ENCODE results near the gene CLNK. TPM values are rescaled to one million over a fixed set of nuclear protein-coding genes. Genes with fewer than 3 reads are reported as not detected.

Gene CLNK
- total RNA-seq, 2 donors from 2014 or later, result not detected

DNA sequence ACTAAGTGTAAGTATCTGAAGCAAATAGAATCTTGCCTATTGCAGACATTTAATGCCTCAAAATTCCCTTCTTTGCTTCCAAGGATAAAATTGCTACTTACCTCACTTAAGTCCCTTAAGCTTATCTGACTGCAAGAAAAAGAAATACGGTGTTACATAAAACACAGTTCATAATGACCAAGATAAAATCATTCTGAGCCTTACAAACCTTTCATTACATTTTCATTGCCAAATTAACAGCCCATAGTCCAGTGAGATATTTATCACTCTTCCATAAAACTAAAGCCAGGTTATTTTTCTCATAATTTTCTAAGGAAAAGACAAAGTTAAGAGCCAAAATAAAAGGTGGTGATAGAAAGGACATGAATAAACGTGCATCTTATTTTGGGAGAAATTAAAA lies 152.4 kb downstream of the CLNK start:
- no peak overlapping the region for H3K27ac Mint-ChIP-seq

DNA sequence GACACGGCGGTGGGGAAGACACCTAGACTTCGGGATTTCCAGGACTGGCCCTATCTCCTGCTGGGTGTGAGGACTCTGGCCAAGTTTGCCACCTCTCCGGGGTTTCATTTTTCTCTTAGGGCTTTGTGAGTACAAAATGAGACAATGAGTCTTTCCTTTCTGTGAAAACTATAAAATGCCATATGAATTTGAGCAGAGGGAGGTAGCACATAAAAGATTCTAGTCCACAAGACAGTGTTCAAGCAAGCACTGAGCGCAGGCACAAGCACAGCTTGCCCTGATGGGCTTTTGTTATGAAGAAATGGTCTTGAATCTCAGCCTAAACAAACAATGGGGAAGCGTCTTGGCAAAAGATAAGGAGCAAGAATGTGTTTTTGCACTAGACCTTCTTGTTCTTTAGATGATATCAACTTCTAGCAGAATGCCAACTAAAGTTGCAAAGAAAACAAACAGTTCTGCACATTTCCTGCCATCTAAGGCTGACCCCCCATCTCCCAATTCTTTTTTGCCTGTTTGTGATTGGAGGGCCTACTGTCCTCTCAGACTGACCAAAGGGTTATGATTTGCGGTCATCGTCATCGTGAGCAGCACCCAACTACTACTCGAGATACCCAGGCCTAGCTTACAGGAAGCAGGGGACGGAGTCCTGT lies 154.3 kb downstream of the CLNK start:
- peaks cover 8% of the 10 kb centered on the region for H3K4me1 ChIP-seq (ENCODE audit: control insufficient read depth, insufficient read depth, low read length)
- no peaks in the 10 kb centered on the region for H3K27me3 Mint-ChIP-seq (ENCODE audit: insufficient read depth)
- no peak overlapping the region for H3K4me3 Mint-ChIP-seq
- no peaks in the 10 kb centered on the region for H3K9me3 ChIP-seq (ENCODE audit: control insufficient read depth, low read length)
- WGBS, 2 experiments (ENCODE audit: insufficient coverage in 1 of 2, insufficient read length in 1 of 2), result 83 to 91% methylated on average over 7 to 11 of the region's 11 CpGs
- H3K36me3 ChIP-seq (ENCODE audit: control insufficient read depth, insufficient read depth, low read length), result no peaks in the 10 kb centered on the region
- H3K4me3 ChIP-seq (ENCODE audit: low read length), result no peak overlapping the region
- no peak for TF ChIP-seq CTCF (conservative IDR thresholded peaks at IDR 0.05)
- H3K9me3 Mint-ChIP-seq, result no peaks in the 10 kb centered on the region
- H3K27ac Mint-ChIP-seq, result no peak overlapping the region
- no peaks in the 10 kb centered on the region for H3K27me3 ChIP-seq (ENCODE audit: control insufficient read depth, insufficient read depth, low read length, poor library complexity, severe bottlenecking)
- no peak overlapping the region for H3K9ac ChIP-seq (ENCODE audit: extremely low read depth, low read length, poor library complexity, severe bottlenecking)
- DNase-seq, result no peak
- no peaks in the 10 kb centered on the region for H3K36me3 Mint-ChIP-seq (ENCODE audit: low read depth)
- peaks cover 27% of the 10 kb centered on the region for H3K4me1 Mint-ChIP-seq
- no peak overlapping the region for H3K27ac ChIP-seq (ENCODE audit: low read depth, low read length)

More for the DNA sequence above, 152.4 kb downstream of the CLNK start:
- Mint-ChIP-seq H3K4me3 (no peak overlapping the region), H3K36me3 (ENCODE audit: low read depth) (no peaks in the 10 kb centered on the region), H3K4me1 (peaks cover 29% of the 10 kb centered on the region), H3K27me3 (ENCODE audit: insufficient read depth) (no peaks in the 10 kb centered on the region), H3K9me3 (no peaks in the 10 kb centered on the region)
- H3K9ac ChIP-seq (ENCODE audit: extremely low read depth, low read length, poor library complexity, severe bottlenecking), result no peak overlapping the region
- no peak overlapping the region for H3K4me3 ChIP-seq (ENCODE audit: low read length)
- H3K27ac ChIP-seq (ENCODE audit: low read depth, low read length), result no peak overlapping the region
- TF ChIP-seq CTCF (conservative IDR thresholded peaks at IDR 0.05), result no peak
- no peaks in the 10 kb centered on the region for H3K27me3 ChIP-seq (ENCODE audit: control insufficient read depth, insufficient read depth, low read length, poor library complexity, severe bottlenecking)
- H3K9me3 ChIP-seq (ENCODE audit: control insufficient read depth, low read length), result no peaks in the 10 kb centered on the region
- peaks cover 8% of the 10 kb centered on the region for H3K4me1 ChIP-seq (ENCODE audit: control insufficient read depth, insufficient read depth, low read length)
- no peak for DNase-seq
- WGBS, 2 experiments (ENCODE audit: insufficient coverage in 1 of 2, insufficient read length in 1 of 2), result 90 to 93% methylated on average over 2 of the region's 2 CpGs
- H3K36me3 ChIP-seq (ENCODE audit: control insufficient read depth, insufficient read depth, low read length), result no peaks in the 10 kb centered on the region

DNA sequence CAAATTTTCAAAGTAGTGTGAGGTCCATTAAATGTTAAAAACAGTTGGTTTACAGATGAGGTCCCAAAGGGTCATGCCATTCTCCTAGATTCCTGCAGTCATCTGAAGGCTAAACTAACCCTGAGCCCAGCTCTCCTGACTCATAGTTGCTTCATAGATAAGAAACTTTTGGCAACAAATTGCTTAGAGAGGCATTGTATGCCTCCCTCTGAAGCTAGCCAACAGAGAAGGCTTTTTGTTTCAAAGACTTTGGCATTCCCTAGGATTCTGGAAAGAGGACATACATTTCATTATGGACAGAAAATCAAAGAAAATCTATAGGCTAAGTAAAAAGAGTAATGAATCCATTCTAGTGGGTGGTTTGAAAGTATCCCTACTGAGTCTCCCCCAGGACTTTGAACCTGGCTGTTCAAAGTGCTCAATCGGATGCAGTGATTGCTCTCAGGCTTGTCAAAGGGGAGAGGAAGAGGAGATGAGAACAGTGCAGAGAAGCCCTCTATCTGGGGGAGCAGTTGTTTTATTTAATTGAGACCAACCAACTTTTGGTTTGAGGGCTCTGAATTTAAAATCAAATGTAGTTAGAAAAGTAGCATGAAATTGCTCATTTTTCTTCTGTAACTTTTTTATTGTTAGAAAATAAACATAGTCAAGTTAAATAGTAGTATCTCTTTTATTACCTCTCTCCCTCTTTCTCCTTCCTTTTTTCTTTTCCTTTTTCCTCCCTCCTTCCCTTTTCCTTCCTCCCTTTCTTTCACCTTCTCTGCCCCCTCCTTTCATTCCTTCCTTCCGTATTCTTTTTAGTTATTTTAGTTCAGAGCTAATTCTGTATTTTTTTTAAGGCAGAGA lies 155.1 kb downstream of the CLNK start:
- Histone ChIP-seq H3K4me3 (ENCODE audit: low read length) (no peak overlapping the region), H3K9ac (ENCODE audit: extremely low read depth, low read length, poor library complexity, severe bottlenecking) (no peak overlapping the region), H3K36me3 (ENCODE audit: control insufficient read depth, insufficient read depth, low read length) (no peaks in the 10 kb centered on the region), H3K27me3 (ENCODE audit: control insufficient read depth, insufficient read depth, low read length, poor library complexity, severe bottlenecking) (no peaks in the 10 kb centered on the region), H3K4me1 (ENCODE audit: control insufficient read depth, insufficient read depth, low read length) (peaks cover 8% of the 10 kb centered on the region), H3K9me3 (ENCODE audit: control insufficient read depth, low read length) (no peaks in the 10 kb centered on the region), H3K27ac (ENCODE audit: low read depth, low read length) (no peak overlapping the region)
- WGBS, 2 experiments (ENCODE audit: insufficient coverage in 1 of 2, insufficient read length in 1 of 2), result 97% methylated on average over 2 of the region's 2 CpGs; no CpG with 5 or more reads in 1 of the 2 experiments
- Mint-ChIP-seq H3K4me3 (no peak overlapping the region), H3K27me3 (ENCODE audit: insufficient read depth) (no peaks in the 10 kb centered on the region), H3K9me3 (no peaks in the 10 kb centered on the region), H3K27ac (no peak overlapping the region), H3K36me3 (ENCODE audit: low read depth) (no peaks in the 10 kb centered on the region), H3K4me1 (peaks cover 27% of the 10 kb centered on the region)
- no peak for DNase-seq
- no peak for TF ChIP-seq CTCF (conservative IDR thresholded peaks at IDR 0.05)
